Inflammatory macrophage (primary cell): ENCODE measurements around the gene NFATC2.

ENCODE experiments used
- DNase-seq, 2 donors: peaks; one replicate each; pipeline ENCODE4 v3.0.0-alpha.2; 2020 to 2022

The NFATC2 gene

DNA sequence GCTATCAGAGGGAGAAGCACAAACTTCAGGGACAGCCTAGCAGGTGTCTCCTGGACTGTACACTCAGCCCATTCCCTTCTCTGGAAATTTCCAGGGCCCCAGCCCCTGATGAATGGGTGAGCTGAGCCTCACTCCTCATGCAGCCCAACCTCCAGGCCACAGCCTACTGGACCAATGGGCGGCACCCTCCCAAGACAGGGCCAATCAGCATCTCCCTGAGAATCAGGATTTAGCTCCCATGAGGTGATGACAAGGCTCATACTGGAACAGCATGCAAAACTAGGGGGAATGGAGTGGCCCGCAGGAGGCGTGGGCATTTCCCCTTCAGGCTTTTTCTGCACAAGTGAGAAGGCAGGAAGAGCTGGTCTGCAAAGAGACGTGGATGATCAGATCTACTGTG is 29.0 kb downstream of the NFATC2 start:
- no peak for DNase-seq

- DNase-seq = no peak
These were observed 29.9 kb downstream of the NFATC2 start for GRCh38 chr20:51512645-51513044.

DNA sequence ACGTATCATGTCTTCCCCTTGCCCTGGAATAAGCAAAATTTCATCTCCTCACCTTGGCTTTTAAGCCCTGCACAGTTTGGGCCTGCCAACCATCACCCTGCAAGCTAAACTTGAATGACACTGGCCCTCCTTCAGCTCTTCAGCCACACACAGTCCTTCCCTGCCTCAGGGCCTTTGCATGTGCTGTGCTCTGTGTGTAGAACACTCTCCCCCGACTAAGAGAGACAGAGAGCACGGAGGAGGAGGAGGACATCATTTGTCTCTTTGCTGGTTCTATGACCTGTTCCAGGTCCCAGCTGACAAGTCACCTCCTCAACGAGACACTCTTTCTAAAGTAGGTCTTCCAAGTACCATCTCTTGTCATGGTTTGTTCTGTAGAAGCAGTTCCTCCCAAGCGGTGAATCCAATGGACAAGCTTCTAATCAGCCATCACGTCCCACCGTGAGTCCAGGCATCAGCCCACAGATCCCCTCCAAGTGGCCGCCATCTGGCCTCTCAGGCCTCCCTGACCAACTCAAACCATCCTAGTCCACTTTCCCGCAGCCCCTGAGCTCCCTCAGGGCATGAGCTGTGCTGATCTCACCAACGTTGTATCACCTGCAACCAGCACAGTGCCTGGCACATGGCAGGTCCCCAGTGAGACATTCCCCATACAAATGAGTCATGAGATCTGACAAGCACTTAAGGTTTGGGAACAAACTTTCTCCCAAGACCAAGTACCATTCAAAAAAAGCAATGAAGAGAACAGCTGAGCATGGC is 30.5 kb downstream of the NFATC2 start:
- DNase-seq = no peak

DNA sequence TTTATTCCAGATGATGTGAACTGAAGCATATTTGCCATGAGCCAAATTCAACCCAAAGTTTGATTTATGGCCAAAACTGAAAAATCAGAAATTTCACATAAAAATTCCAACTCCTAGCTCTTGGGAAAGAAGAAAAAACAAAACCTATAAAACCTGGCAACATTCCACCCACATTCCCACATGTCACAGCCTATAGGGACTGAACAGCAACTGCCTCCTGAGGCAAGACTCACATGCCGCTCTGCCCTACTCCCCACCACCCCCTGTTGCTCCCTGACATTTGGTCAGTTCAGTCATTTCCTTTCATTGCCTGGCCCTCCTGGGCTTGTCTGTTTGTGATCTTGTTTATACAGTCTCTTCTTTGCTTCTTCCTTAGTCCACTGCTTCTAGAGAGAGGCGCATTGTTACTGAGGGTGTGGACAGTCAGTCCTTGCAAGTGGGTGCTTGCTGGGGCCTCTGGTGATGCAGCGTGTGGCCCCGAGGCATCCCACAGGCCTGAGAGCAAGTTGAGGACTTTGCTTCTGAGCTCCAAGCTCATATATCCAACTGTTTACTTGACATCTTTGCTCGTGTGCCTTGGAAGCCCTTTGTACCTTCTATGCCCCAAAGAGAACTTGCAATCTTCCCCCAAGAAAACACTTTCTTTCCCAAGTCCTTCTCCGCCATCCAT is 31.4 kb downstream of the NFATC2 start:
- DNase-seq = no peak

DNA sequence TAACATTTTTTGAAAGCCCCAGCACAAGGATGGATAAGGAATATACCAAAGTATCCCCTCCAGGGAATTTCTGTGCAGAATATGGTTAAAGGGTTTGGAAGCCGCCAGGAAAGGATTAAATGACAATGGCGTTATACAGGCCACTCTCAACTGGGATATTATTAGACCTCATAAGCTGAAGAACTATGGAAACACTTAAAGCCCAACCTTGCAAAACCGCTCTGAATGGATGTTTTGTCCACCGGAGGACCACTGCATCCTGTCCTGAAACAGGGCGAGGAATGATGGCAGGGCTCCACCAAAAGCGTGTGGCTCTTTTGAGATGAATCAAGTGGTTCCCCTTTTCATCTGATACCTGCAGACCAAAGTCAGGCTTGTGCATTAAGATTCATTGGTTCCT is 32.4 kb downstream of the NFATC2 start:
- no peak for DNase-seq

- no peak for DNase-seq
These were observed 33.3 kb downstream of the NFATC2 start for GRCh38 chr20:51509208-51509607.

DNA sequence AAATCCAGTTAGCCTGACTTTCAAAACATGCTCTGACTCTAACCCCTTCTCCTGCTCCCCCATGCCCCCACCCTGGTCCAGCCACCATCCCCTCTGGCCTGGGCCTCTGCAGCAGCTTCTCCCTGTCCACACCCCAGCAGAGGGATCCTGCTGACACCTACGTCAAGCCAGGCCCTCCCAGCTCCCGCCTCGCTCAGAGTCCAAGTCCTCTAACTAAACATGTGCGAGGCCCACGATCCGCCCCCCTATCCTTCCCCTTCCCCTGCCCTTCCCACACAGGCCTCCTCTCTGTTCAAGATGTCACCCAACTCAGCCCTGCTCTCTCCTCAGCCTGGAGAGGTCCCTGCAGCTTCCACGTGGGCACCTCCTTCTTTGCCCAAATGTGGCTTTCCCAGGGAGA is 33.7 kb downstream of the NFATC2 start:
- no peak for DNase-seq

DNA sequence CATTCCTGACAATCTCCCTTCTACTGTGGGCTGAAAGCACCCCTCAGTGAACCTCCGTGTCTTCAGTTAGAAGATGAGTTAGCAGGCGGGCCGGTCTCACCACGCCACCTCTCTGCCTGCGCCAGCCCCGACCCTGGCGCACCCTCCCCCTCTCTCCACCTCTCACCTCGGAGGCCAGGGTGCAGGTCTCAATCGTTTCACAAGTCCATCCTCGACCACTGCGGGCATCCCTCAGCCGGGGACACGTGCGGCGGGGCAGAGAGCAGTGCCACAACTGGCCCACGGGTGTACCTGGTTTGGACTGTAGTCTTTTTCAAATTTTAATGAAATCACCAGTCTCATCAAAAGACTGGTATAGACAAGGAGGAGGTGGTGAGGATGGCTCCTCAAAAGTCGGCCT is 34.4 kb downstream of the NFATC2 start:
- DNase-seq = no peak

DNA sequence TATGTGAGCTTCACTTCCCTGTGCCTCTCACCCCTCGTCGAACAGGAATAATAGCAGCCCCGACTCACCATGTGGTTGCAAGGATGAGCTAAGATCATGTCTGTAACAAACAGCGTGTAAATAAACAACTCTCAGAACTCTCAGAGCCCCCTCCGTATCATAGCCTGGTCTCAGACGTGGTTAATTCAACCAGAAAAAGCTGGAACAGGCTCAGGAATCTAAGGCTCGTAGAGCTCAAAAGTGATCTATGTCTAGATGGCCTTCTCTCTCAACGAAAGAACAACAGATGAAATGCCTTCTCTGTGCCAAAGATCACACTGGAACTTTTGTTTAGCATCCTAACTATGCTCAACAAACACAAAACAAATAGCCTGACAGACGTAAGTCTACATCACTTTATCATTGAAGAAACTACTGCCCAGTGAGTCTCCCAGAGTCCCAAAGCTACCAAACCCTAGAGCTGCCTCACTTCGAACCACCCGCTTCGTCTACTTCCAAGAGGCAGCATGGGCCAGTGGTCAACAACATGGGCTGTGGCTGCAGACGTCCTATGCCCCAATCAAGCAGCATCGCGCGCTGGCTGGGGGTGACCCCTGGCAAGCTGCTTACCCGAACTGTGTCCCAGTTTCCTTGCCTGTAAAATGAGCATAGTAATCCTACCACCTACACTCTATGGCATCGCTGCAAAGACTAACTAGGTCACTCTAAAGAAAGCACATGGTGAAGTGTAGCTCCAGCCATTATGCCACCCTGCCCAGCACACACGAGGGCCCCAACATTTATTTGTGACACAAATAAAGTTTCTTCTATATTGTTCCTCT is 35.1 kb downstream of the NFATC2 start:
- no peak for DNase-seq

DNA sequence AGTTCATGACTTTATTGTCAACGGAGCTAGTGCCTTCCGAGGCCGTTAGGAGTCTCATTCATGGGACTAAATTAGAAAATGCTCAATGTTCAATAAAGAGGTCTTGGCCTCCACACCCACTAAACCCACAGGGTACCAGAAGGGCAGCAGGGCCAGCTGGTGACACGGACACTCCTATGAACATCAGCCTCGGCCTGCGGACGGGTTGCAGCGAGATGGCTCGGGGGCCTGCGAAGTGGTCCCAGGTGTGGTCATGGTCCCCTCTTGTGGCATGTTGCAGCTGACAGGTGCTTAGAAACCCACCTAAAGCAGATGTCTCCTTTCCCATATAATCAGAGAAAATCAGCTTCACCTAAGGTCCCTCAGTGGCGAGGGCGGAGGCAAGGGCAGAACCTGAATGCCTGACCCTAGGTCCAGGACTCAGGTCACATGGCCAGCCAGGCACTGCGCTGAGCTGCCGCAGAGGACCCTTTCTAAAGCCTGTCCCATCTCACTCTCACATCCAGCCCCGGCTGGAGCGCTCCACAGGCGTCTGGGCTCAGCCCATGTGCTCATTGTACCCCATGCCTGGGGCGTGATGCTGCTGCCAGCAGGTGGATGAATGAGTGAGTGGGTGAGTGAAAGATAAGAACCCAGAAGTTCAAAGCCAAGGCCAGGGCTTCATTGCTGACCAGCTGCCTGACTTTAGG is 35.8 kb downstream of the NFATC2 start:
- no peak for DNase-seq

DNA sequence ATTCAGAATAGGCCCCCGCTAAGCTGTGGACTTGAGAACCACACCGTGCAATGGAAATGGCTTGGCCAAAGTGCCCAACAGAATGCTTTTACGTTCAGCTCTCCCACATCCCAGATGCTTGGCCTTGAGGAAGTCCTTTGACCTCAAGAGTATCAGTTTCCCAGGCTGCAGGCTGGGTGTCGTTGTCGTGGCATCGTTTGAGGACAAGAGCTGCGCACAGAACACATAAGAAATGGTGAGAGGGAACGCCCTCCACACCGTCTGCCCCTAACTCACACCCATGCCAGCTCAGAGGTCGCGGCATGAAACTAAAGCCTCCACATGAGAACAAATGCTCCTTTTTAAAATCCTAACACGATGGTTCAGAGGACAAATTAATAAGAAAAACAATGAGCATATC is 37.0 kb downstream of the NFATC2 start:
- DNase-seq = no peak

DNA sequence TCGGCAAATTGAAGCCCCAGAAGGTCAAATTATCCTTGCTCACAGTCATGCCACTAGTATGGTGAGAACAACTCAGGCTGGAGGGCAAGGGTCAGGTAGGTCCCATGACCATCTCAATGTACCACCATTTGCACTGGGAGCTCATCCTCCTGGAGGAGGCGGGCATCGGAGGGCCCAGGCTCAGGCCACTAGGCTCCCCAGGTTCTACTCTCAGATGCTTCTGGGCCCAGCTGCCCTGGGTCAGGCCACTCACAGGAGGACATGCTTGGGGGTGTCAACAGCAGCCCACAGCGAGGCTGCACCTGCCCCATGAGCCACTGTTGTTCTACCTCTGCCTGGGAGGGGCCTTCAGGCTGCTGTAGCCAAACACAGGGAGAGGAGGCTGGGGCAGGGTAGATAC is 39.1 kb downstream of the NFATC2 start:
- no peak for DNase-seq

- no peak for DNase-seq
These were observed 41.6 kb downstream of the NFATC2 start for GRCh38 chr20:51500936-51501335.

- DNase-seq = peak; percentile 71 to 74
These were observed 42.2 kb downstream of the NFATC2 start for GRCh38 chr20:51500311-51500710.

DNA sequence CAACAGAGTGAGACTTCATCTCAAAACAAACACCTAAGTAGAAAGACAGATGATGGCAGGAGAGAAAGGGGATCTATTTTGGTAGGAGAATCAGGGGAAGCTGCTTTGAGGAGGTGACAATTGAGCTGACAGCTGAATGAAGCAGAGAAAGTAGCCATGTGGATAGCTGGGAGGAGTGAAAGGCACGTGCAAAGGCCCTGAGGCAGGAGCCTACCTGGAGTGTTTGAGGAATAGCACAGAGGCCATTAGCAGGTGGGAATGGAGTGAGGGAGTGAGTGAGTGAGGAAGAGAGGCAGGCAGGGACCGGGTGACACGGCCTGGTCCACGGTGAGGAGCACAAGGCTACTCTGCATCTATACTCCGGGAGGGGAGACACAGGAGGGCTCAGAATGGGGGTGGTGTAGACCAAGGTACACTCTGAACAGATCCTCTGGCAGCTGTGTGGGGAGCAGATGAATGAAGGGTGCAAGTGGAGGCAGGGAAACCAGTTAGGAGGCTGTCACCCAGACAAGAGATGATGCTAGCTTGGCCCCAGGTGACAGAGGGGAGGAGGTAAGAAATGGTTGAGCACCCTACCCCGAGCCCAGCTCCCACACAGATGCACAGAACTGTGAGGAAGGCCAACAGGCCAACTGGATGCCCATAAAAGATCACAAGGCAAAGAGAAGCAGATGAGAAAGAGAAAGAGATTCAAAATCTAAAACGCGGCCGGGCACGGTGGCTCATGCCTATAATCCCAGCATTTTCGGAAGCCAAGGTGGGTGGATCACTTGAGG is 43.6 kb downstream of the NFATC2 start:
- no peak for DNase-seq

GRCh38 chr20:51497542-51498467 is 44.7 kb downstream of the NFATC2 start:
- peak; percentile 53 to 71 for DNase-seq

DNA sequence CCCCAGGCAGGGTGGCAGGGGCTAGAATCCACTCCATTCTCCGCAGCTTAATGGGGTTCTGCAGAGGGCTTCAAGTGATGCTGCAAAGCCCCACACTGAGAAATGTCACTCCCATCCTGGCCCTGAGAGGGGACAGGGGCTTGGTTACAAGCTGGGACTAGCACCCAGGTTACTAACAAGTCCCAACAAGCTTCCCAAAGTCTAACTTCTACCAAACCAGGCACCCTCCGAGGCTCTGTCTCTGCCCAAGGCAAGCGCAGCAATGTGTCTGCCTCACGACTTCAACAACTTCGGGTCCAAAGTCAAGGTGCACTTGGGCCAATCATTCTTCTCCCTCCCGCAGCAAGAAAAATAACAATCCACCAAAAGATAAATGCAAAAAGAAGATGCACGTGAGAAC is 45.6 kb downstream of the NFATC2 start:
- DNase-seq = no peak

- peak; percentile 65 to 69 for DNase-seq
These were observed 46.5 kb downstream of the NFATC2 start for GRCh38 chr20:51495921-51496545.

GRCh38 chr20:51495291-51495690 is 47.2 kb downstream of the NFATC2 start:
- no peak for DNase-seq
